Loucy (cell line): Measurements from ENCODE around the gene ASIP.
"Not testable (repeated sequence)": the region's sequence is repeated elsewhere in the genome, so short reads cannot be mapped to it uniquely, and the experiment has no call there.

Experiments used
- EZH2phosphoT487 ChIP-seq: fragments of 200-600 bp; IDR thresholded peaks from 2 replicates; pipeline ENCODE4 v1.6.1; 2018; ENCODE audit warnings: antibody characterized with exemption, mild to moderate bottlenecking, moderate library complexity, borderline replicate concordance
- TF ChIP-seq, protein P1 (sequence below): fragments of 200-600 bp; sonication (generic); conservative IDR thresholded peaks from 2 replicates; pipeline ENCODE4 v1.5.1; 2014; ENCODE audit warnings: mild to moderate bottlenecking, antibody characterized with exemption, low read length

- TF ChIP-seq EZH2phosphoT487, result not testable (repeated sequence)
- TF ChIP-seq, protein P1, sequence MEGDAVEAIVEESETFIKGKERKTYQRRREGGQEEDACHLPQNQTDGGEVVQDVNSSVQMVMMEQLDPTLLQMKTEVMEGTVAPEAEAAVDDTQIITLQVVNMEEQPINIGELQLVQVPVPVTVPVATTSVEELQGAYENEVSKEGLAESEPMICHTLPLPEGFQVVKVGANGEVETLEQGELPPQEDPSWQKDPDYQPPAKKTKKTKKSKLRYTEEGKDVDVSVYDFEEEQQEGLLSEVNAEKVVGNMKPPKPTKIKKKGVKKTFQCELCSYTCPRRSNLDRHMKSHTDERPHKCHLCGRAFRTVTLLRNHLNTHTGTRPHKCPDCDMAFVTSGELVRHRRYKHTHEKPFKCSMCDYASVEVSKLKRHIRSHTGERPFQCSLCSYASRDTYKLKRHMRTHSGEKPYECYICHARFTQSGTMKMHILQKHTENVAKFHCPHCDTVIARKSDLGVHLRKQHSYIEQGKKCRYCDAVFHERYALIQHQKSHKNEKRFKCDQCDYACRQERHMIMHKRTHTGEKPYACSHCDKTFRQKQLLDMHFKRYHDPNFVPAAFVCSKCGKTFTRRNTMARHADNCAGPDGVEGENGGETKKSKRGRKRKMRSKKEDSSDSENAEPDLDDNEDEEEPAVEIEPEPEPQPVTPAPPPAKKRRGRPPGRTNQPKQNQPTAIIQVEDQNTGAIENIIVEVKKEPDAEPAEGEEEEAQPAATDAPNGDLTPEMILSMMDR, result not testable (repeated sequence)
Observed at GRCh38 chr20:34242015-34242414, 792 bp downstream of the ASIP start.
